ENCODE measurements around the gene RASA1.
"Not testable (repeated sequence)": the region's sequence is repeated elsewhere in the genome, so short reads cannot be mapped to it uniquely, and the experiment has no call there.

The RASA1 gene

GRCh38 chr5:87267574-87268125 is at the start of gene RASA1:
Gene RASA1, plus strand, starts transcription at chr5:87267883. Its CDS starts 569 bp downstream, at chr5:87268452.
- DNase-seq (ENCODE audit: low read depth), result peak; percentile 85

- DNase-seq (ENCODE audit: low read depth), result no peak
These were observed 37.9 kb upstream of the RASA1 start for GRCh38 chr5:87229780-87230179.

- DNase-seq (ENCODE audit: low read depth), result no peak
These were observed 36.5 kb upstream of the RASA1 start for GRCh38 chr5:87231037-87231808.

GRCh38 chr5:87233143-87233542 is 34.5 kb upstream of the RASA1 start:
- DNase-seq (ENCODE audit: low read depth), result no peak

- no peak for DNase-seq (ENCODE audit: low read depth)
These were observed 26.1 kb upstream of the RASA1 start for GRCh38 chr5:87241555-87241954.

- no peak for DNase-seq (ENCODE audit: low read depth)
These were observed 25.4 kb upstream of the RASA1 start for GRCh38 chr5:87242242-87242641.

GRCh38 chr5:87243161-87243844 is 24.4 kb upstream of the RASA1 start:
- DNase-seq (ENCODE audit: low read depth), result no peak

GRCh38 chr5:87245451-87245850 is 22.2 kb upstream of the RASA1 start:
- DNase-seq (ENCODE audit: low read depth), result no peak

GRCh38 chr5:87246061-87246460 is 21.6 kb upstream of the RASA1 start:
- no peak for DNase-seq (ENCODE audit: low read depth)

GRCh38 chr5:87252283-87252605 is 15.4 kb upstream of the RASA1 start:
- DNase-seq (ENCODE audit: low read depth), result no peak

GRCh38 chr5:87254035-87254434 is 13.6 kb upstream of the RASA1 start:
- DNase-seq (ENCODE audit: low read depth), result no peak

- DNase-seq (ENCODE audit: low read depth), result no peak
These were observed 9.2 kb upstream of the RASA1 start for GRCh38 chr5:87258507-87258906.

GRCh38 chr5:87260604-87261192 is 7.0 kb upstream of the RASA1 start:
- DNase-seq (ENCODE audit: low read depth), result no peak

- DNase-seq (ENCODE audit: low read depth), result no peak
These were observed 4.2 kb upstream of the RASA1 start for GRCh38 chr5:87263498-87263897.

GRCh38 chr5:87266914-87267573 is 639 bp upstream of the RASA1 start:
- DNase-seq (ENCODE audit: low read depth), result no peak

- DNase-seq (ENCODE audit: low read depth), result peak; percentile 60
These were observed 665 bp downstream of the RASA1 start for GRCh38 chr5:87268126-87268969.

- no peak for DNase-seq (ENCODE audit: low read depth)
These were observed 1.3 kb downstream of the RASA1 start for GRCh38 chr5:87268970-87269377.

GRCh38 chr5:87270888-87271287 is 3.2 kb downstream of the RASA1 start:
- not testable (repeated sequence) for DNase-seq (ENCODE audit: low read depth)

GRCh38 chr5:87276655-87277054 is 9.0 kb downstream of the RASA1 start:
- DNase-seq (ENCODE audit: low read depth), result no peak

GRCh38 chr5:87277279-87277835 is 9.7 kb downstream of the RASA1 start:
- no peak for DNase-seq (ENCODE audit: low read depth)

- no peak for DNase-seq (ENCODE audit: low read depth)
These were observed 11.0 kb downstream of the RASA1 start for GRCh38 chr5:87278590-87279100.
